ENCODE measurements around the gene ADAMTS15.
A peak's percentile ranks its signal among the peaks of the same experiment; 100 is the strongest.

ADAMTS15 gene

GRCh38 chr11:130462931-130463330 lies 14.5 kb downstream of the ADAMTS15 start:
- no peak for DNase-seq (ENCODE audit: low read depth)

GRCh38 chr11:130464291-130464812 lies 15.9 kb downstream of the ADAMTS15 start:
- no peak for DNase-seq (ENCODE audit: low read depth)

GRCh38 chr11:130465263-130465662 lies 16.8 kb downstream of the ADAMTS15 start:
- peak; percentile 14 for DNase-seq (ENCODE audit: low read depth)

- no peak for DNase-seq (ENCODE audit: low read depth)
Observed at GRCh38 chr11:130467116-130467900, 18.9 kb downstream of the ADAMTS15 start.

- DNase-seq (ENCODE audit: low read depth): no peak
Observed at GRCh38 chr11:130469181-130469580, 20.7 kb downstream of the ADAMTS15 start.

- DNase-seq (ENCODE audit: low read depth): no peak
Observed at GRCh38 chr11:130470832-130471706, 22.6 kb downstream of the ADAMTS15 start.

GRCh38 chr11:130471731-130472433 lies 23.4 kb downstream of the ADAMTS15 start:
- no peak for DNase-seq (ENCODE audit: low read depth)

GRCh38 chr11:130472434-130472961 lies 24.1 kb downstream of the ADAMTS15 start:
- DNase-seq (ENCODE audit: low read depth): no peak

- no peak for DNase-seq (ENCODE audit: low read depth)
Observed at GRCh38 chr11:130473056-130473794, 24.8 kb downstream of the ADAMTS15 start.

GRCh38 chr11:130473795-130474377 lies 25.4 kb downstream of the ADAMTS15 start:
- DNase-seq (ENCODE audit: low read depth): no peak

GRCh38 chr11:130474637-130475400 lies 26.4 kb downstream of the ADAMTS15 start:
- DNase-seq (ENCODE audit: low read depth): no peak

GRCh38 chr11:130475426-130476053 lies 27.1 kb downstream of the ADAMTS15 start:
- DNase-seq (ENCODE audit: low read depth): no peak

- no peak for DNase-seq (ENCODE audit: low read depth)
Observed at GRCh38 chr11:130476200-130476921, 27.9 kb downstream of the ADAMTS15 start.

- DNase-seq (ENCODE audit: low read depth): no peak
Observed at GRCh38 chr11:130476922-130477491, 28.6 kb downstream of the ADAMTS15 start.

GRCh38 chr11:130477586-130478203 lies 29.2 kb downstream of the ADAMTS15 start:
- DNase-seq (ENCODE audit: low read depth): peak; percentile 50

GRCh38 chr11:130478204-130478701 lies 29.8 kb downstream of the ADAMTS15 start:
- peak; percentile 95 for DNase-seq (ENCODE audit: low read depth)

- DNase-seq (ENCODE audit: low read depth): no peak
Observed at GRCh38 chr11:130478881-130479280, 30.4 kb downstream of the ADAMTS15 start.

- DNase-seq (ENCODE audit: low read depth): no peak
Observed at GRCh38 chr11:130480186-130480585, 31.7 kb downstream of the ADAMTS15 start.
